Fibroblast of skin of right biceps (primary cell): ENCODE data around the gene DDIT3.
"Not testable (repeated sequence)": the region's sequence is repeated elsewhere in the genome, so short reads cannot be mapped to it uniquely, and the experiment has no call there.

Experiments used
- DNase-seq: peaks from one replicate; pipeline ENCODE4 v3.0.0-alpha.2; 2013

DDIT3 gene

GRCh38 chr12:57520053-57520818, at the start of gene DDIT3:
DDIT3 (minus strand) TSS chr12:57520514; CDS start chr12:57517406, 3,108 bp downstream.
- peak; percentile 99 for DNase-seq

GRCh38 chr12:57569858-57570257, 49.5 kb upstream of the DDIT3 start:
- DNase-seq: no peak

- DNase-seq: no peak
These were observed 48.5 kb upstream of the DDIT3 start for GRCh38 chr12:57568838-57569237.

- no peak for DNase-seq
These were observed 43.9 kb upstream of the DDIT3 start for GRCh38 chr12:57564178-57564740.

GRCh38 chr12:57563358-57563757, 43.0 kb upstream of the DDIT3 start:
- no peak for DNase-seq

GRCh38 chr12:57561117-57561516, 40.8 kb upstream of the DDIT3 start:
- not testable (repeated sequence) for DNase-seq

GRCh38 chr12:57560516-57560915, 40.2 kb upstream of the DDIT3 start:
- no peak for DNase-seq

- DNase-seq: no peak
These were observed 38.5 kb upstream of the DDIT3 start for GRCh38 chr12:57558864-57559263.

GRCh38 chr12:57554897-57555296, 34.6 kb upstream of the DDIT3 start:
- DNase-seq: no peak

- DNase-seq: no peak
These were observed 34.1 kb upstream of the DDIT3 start for GRCh38 chr12:57554453-57554852.

- DNase-seq: no peak
These were observed 33.3 kb upstream of the DDIT3 start for GRCh38 chr12:57553343-57554202.

GRCh38 chr12:57552835-57553313, 32.6 kb upstream of the DDIT3 start:
- peak; percentile 65 for DNase-seq

- no peak for DNase-seq
These were observed 32.0 kb upstream of the DDIT3 start for GRCh38 chr12:57552306-57552651.

GRCh38 chr12:57551637-57552305, 31.5 kb upstream of the DDIT3 start:
- DNase-seq: no peak

GRCh38 chr12:57550641-57551549, 30.6 kb upstream of the DDIT3 start:
- DNase-seq: no peak

- peak; percentile 9 for DNase-seq
These were observed 29.8 kb upstream of the DDIT3 start, which contains the start of gene KIF5A for GRCh38 chr12:57549909-57550640. KIF5A (plus strand) TSS chr12:57550044; CDS start chr12:57550272, 228 bp downstream.

GRCh38 chr12:57549203-57549908, 29.0 kb upstream of the DDIT3 start:
- DNase-seq: no peak

- no peak for DNase-seq
These were observed 28.2 kb upstream of the DDIT3 start for GRCh38 chr12:57548488-57548887.

- no peak for DNase-seq
These were observed 27.6 kb upstream of the DDIT3 start for GRCh38 chr12:57548013-57548315.

- no peak for DNase-seq
These were observed 27.1 kb upstream of the DDIT3 start for GRCh38 chr12:57547288-57548012.
